ENCODE data around the gene WDR13.
"Not testable (repeated sequence)": the region's sequence is repeated elsewhere in the genome, so short reads cannot be mapped to it uniquely, and the experiment has no call there.

WDR13 gene

GRCh38 chrX:48645669-48646068 lies 48.4 kb downstream of the WDR13 start:
- no peak overlapping the region for H3K4me3 ChIP-seq (ENCODE audit: low read depth, low read length)
- DNase-seq (ENCODE audit: low read depth), result no peak
- TF ChIP-seq CTCF (IDR thresholded peaks at IDR 0.05; ENCODE audit: low read depth, low read length, missing control alignments), result no peak
- in situ Hi-C loops (cut with HindIII; ENCODE audit: low sequenced_read_pairs), result no loop called here

- in situ Hi-C loops (cut with HindIII; ENCODE audit: low sequenced_read_pairs), result no loop called here
- peak; percentile 33 for DNase-seq (ENCODE audit: low read depth)
- H3K4me3 ChIP-seq (ENCODE audit: low read depth, low read length), result no peak overlapping the region
- TF ChIP-seq CTCF (IDR thresholded peaks at IDR 0.05; ENCODE audit: low read depth, low read length, missing control alignments), result peak; percentile 23
These were observed 51.1 kb downstream of the WDR13 start for GRCh38 chrX:48648336-48648751.

- in situ Hi-C loops (cut with HindIII; ENCODE audit: low sequenced_read_pairs), result no loop called here
- no peak for DNase-seq (ENCODE audit: low read depth)
- TF ChIP-seq CTCF (IDR thresholded peaks at IDR 0.05; ENCODE audit: low read depth, low read length, missing control alignments), result no peak
- H3K4me3 ChIP-seq (ENCODE audit: low read depth, low read length), result no peak overlapping the region
These were observed 51.8 kb downstream of the WDR13 start for GRCh38 chrX:48649102-48649501.

GRCh38 chrX:48652055-48652579 lies 54.8 kb downstream of the WDR13 start:
- H3K4me3 ChIP-seq (ENCODE audit: low read depth, low read length); in situ Hi-C loops (cut with HindIII; ENCODE audit: low sequenced_read_pairs); DNase-seq (ENCODE audit: low read depth): not testable (repeated sequence)

GRCh38 chrX:48654746-48655145 lies 57.5 kb downstream of the WDR13 start:
- H3K4me3 ChIP-seq (ENCODE audit: low read depth, low read length); in situ Hi-C loops (cut with HindIII; ENCODE audit: low sequenced_read_pairs); DNase-seq (ENCODE audit: low read depth): not testable (repeated sequence)

All from astrocyte of the cerebellum (primary cell).